Neural progenitor cell (in vitro differentiated cells): Measurements from ENCODE around the gene JHY. TPM values are rescaled to one million over a fixed set of nuclear protein-coding genes. Genes with fewer than 3 reads are reported as not detected.

Source experiments
- DNase-seq: peaks from one replicate; pipeline ENCODE4 v3.0.0-alpha.2; 2016; ENCODE audit warnings: low spot score
- H2AFZ ChIP-seq: fragments of 200-600 bp; sonication (generic); replicated peaks from 2 replicates; pipeline ENCODE4 v1.6.1; 2016; ENCODE audit warnings: antibody characterized with exemption
- H3F3A ChIP-seq: fragments of 200-600 bp; sonication (generic); 2 replicates; pipeline ENCODE4 v1.6.1; 2016; ENCODE audit warnings: antibody characterized with exemption, low read depth
- H3K27ac ChIP-seq: fragments of 200-600 bp; sonication (generic); 2 replicates; pipeline ENCODE4 v1.5.1; 2016; ENCODE audit warnings: mild to moderate bottlenecking
- H3K27me3 ChIP-seq: fragments of 200-600 bp; sonication (generic); 2 replicates; pipeline ENCODE4 v1.6.1; 2016; ENCODE audit warnings: mild to moderate bottlenecking, moderate library complexity
- H3K36me3 ChIP-seq: fragments of 200-600 bp; sonication (generic); 2 replicates; pipeline ENCODE4 v1.5.1; 2016
- H3K4me1 ChIP-seq: fragments of 200-600 bp; sonication (generic); 2 replicates; pipeline ENCODE4 v1.6.1; 2016; ENCODE audit warnings: mixed run types
- H3K4me2 ChIP-seq: fragments of 200-600 bp; sonication (generic); 2 replicates; pipeline ENCODE4 v1.6.1; 2016
- H3K4me3 ChIP-seq: fragments of 200-600 bp; sonication (generic); 2 replicates; pipeline ENCODE4 v1.5.1; 2016
- H3K79me2 ChIP-seq: fragments of 200-600 bp; sonication (generic); 2 replicates; pipeline ENCODE4 v1.6.1; 2016; ENCODE audit warnings: low read depth
- H3K9ac ChIP-seq: fragments of 200-600 bp; sonication (generic); 2 replicates; pipeline ENCODE4 v1.6.1; 2016
- H3K9me3 ChIP-seq: fragments of 200-600 bp; sonication (generic); 2 replicates; pipeline ENCODE4 v1.5.1; 2016; ENCODE audit warnings: low read depth
- H4K20me1 ChIP-seq: fragments of 200-600 bp; sonication (generic); 2 replicates; pipeline ENCODE4 v1.6.1; 2016; ENCODE audit warnings: low read depth
- H3K27ac Mint-ChIP-seq: 3 replicates; pipeline ENCODE4 v1.8.0; 2021; ENCODE audit warnings: mixed read lengths
- H3K27me3 Mint-ChIP-seq: 2 replicates; pipeline ENCODE4 v1.8.0; 2022; ENCODE audit warnings: low read depth, mild to moderate bottlenecking, inconsistent platforms, moderate library complexity, mixed read lengths; ENCODE audit not compliant: insufficient read depth
- H3K36me3 Mint-ChIP-seq: 3 replicates; pipeline ENCODE4 v1.8.0; 2021; ENCODE audit warnings: mixed read lengths
- H3K4me1 Mint-ChIP-seq: 3 replicates; pipeline ENCODE4 v1.8.0; 2021; ENCODE audit warnings: mixed read lengths
- H3K4me3 Mint-ChIP-seq: 3 replicates; pipeline ENCODE4 v1.8.0; 2021; ENCODE audit warnings: mild to moderate bottlenecking, moderate library complexity, mixed read lengths
- H3K9me3 Mint-ChIP-seq: 3 replicates; pipeline ENCODE4 v1.8.0; 2020; ENCODE audit warnings: mixed read lengths
- CTCF ChIP-seq: fragments of 200-600 bp; sonication (generic); IDR thresholded peaks from 2 replicates; pipeline ENCODE4 v1.5.1; 2017; ENCODE audit warnings: antibody characterized with exemption, mild to moderate bottlenecking
- EZH2 ChIP-seq: fragments of 200-600 bp; sonication (generic); IDR thresholded peaks from 2 replicates; pipeline ENCODE4 v1.6.1; 2017; ENCODE audit warnings: antibody characterized with exemption, mild to moderate bottlenecking, moderate library complexity
- EZH2phosphoT487 ChIP-seq: fragments of 200-600 bp; sonication (generic); IDR thresholded peaks from 2 replicates; pipeline ENCODE4 v1.6.1; 2017; ENCODE audit warnings: antibody characterized with exemption
- small RNA-seq: library from RNA; depleted of rRNA; stranded (forward); fragments of <200 nt; gene quantifications from one replicate; pipeline ENCODE3, GENCODE V24; 2015
- total RNA-seq: library from RNA; depleted of rRNA; stranded (reverse); fragments of >200 nt; gene quantifications from 2 replicates; pipeline ENCODE4 v1.2.3, GENCODE V29; 2015; ENCODE audit warnings: low replicate concordance

Gene JHY
- total RNA-seq, 1 donor from 2014 or later, result 0.69 TPM

- H3K27ac ChIP-seq, result no peak overlapping the region
- no peak overlapping the region for H3K27ac Mint-ChIP-seq
- peaks cover 4% of the 10 kb centered on the region for H3K4me1 Mint-ChIP-seq
- peaks cover 12% of the 10 kb centered on the region for H3F3A ChIP-seq
- H3K9ac ChIP-seq, result no peak overlapping the region
- no peaks in the 10 kb centered on the region for H3K9me3 Mint-ChIP-seq
- no peaks in the 10 kb centered on the region for H3K9me3 ChIP-seq
- no peak for DNase-seq
- no peaks in the 10 kb centered on the region for H3K27me3 Mint-ChIP-seq
- H3K4me3 ChIP-seq, result no peak overlapping the region
- H3K36me3 Mint-ChIP-seq, result no peaks in the 10 kb centered on the region
- no peak overlapping the region for H3K4me3 Mint-ChIP-seq
- H3K27me3 ChIP-seq, result no peaks in the 10 kb centered on the region
- no peak overlapping the region for H2AFZ ChIP-seq
- TF ChIP-seq CTCF (no peak), EZH2 (no peak), EZH2phosphoT487 (no peak)
- H3K36me3 ChIP-seq, result no peaks in the 10 kb centered on the region
- peaks cover 10% of the 10 kb centered on the region for H3K4me1 ChIP-seq
- H3K79me2 ChIP-seq, result no peaks in the 10 kb centered on the region
- no peaks in the 10 kb centered on the region for H4K20me1 ChIP-seq
- H3K4me2 ChIP-seq, result no peak overlapping the region
Observed at GRCh38 chr11:123006860-123007542, 124.4 kb downstream of the JHY start.

Small RNAs within 50 kb of the gene (small RNA-seq; reads per million reads assigned to genes)
- not detected for gene RNU4-23P

Other genes with a start within 250 kb of the JHY start
- 2.0 and 5.5 TPM in 2 replicates for gene UBASH3B, start 227.0 kb upstream of the JHY start, total RNA-seq
- gene CRTAM, start 44.3 kb upstream of the JHY start, total RNA-seq, result not detected in 2 replicates
- not detected in 2 replicates for gene BSX, start 99.1 kb downstream of the JHY start, total RNA-seq
- gene HSPA8, start 179.4 kb downstream of the JHY start, total RNA-seq, result 1,453 and 1,464 TPM in 2 replicates